CD8-positive, alpha-beta memory T cell (primary cell): ENCODE data around the gene SAMSN1. TPM values are rescaled to one million over a fixed set of nuclear protein-coding genes. Genes with fewer than 3 reads are reported as not detected.
"Not testable (repeated sequence)": the region's sequence is repeated elsewhere in the genome, so short reads cannot be mapped to it uniquely, and the experiment has no call there.

Experiments
- CTCF ChIA-PET: fragments of 350-600 bp; sonication (Branson Sonifier 250); formaldehyde crosslinking; loops from one replicate; lab custom pipeline; 2021; ENCODE audit warnings: antibody characterized with exemption; lab: Charles Lee
- POLR2A ChIA-PET: fragments of 350-600 bp; sonication (Branson Sonifier 250); formaldehyde crosslinking; loops from one replicate; lab custom pipeline; 2021; ENCODE audit warnings: antibody characterized with exemption; lab: Charles Lee
- DNase-seq, 5 donors: peaks; one replicate each; pipeline versions ENCODE4 v3.0.0 to v3.0.0-alpha.2; 2020 to 2022; ENCODE audit warnings: mixed read lengths in 1 of 5
- H3K27ac ChIP-seq: one replicate; pipeline ENCODE4 v1.7.0; 2013; ENCODE audit warnings: low read depth, mild to moderate bottlenecking, low read length, moderate library complexity
- H3K27me3 ChIP-seq: 2 replicates; pipeline ENCODE4 v1.7.0; 2013; ENCODE audit warnings: low read length, mild to moderate bottlenecking; ENCODE audit not compliant: insufficient read depth, poor library complexity, severe bottlenecking
- H3K36me3 ChIP-seq: 2 replicates; pipeline ENCODE4 v1.7.0; 2013; ENCODE audit warnings: mild to moderate bottlenecking, low read length, moderate library complexity; ENCODE audit not compliant: insufficient read depth
- H3K4me1 ChIP-seq: 2 replicates; pipeline ENCODE4 v1.7.0; 2013; ENCODE audit warnings: mild to moderate bottlenecking, low read length, moderate library complexity; ENCODE audit not compliant: insufficient read depth
- H3K4me3 ChIP-seq: 2 replicates; pipeline ENCODE4 v1.7.0; 2013; ENCODE audit warnings: mild to moderate bottlenecking, low read length
- H3K9me3 ChIP-seq: 2 replicates; pipeline ENCODE4 v1.7.0; 2013; ENCODE audit warnings: mild to moderate bottlenecking, low read length
- H3K27ac Mint-ChIP-seq, 8 donors: one replicate each; pipeline ENCODE4 v1.8.0; 2020 to 2021; ENCODE audit warnings: mixed read lengths in 8 of 8, mild to moderate bottlenecking in 6 of 8, inconsistent platforms in 3 of 8, moderate library complexity in 3 of 8
- H3K27me3 Mint-ChIP-seq, 2 donors: one replicate each; pipeline ENCODE4 v1.8.0; 2020 to 2021; ENCODE audit warnings: mixed read lengths in 2 of 2, mild to moderate bottlenecking in 1 of 2, moderate library complexity in 1 of 2
- H3K36me3 Mint-ChIP-seq, 3 donors: one replicate each; pipeline ENCODE4 v1.8.0; 2020 to 2021; ENCODE audit warnings: mixed read lengths in 3 of 3, inconsistent platforms in 1 of 3, mild to moderate bottlenecking in 1 of 3
- H3K4me1 Mint-ChIP-seq, 3 donors: one replicate each; pipeline ENCODE4 v1.8.0; 2020 to 2021; ENCODE audit warnings: mixed read lengths in 3 of 3, inconsistent platforms in 1 of 3, mild to moderate bottlenecking in 1 of 3
- H3K4me3 Mint-ChIP-seq, 7 donors: one replicate each; pipeline ENCODE4 v1.8.0; 2020 to 2021; ENCODE audit warnings: mixed read lengths in 7 of 7, mild to moderate bottlenecking in 6 of 7, moderate library complexity in 4 of 7, inconsistent platforms in 2 of 7
- H3K9me3 Mint-ChIP-seq, 5 donors: one replicate each; pipeline ENCODE4 v1.8.0; 2020 to 2022; ENCODE audit warnings: mixed read lengths in 5 of 5, mild to moderate bottlenecking in 3 of 5, moderate library complexity in 2 of 5, inconsistent platforms in 1 of 5
- polyA plus RNA-seq: library from polyadenylated mRNA; unstranded; fragments of 300-500 nt; fragmentation: Illumina TruSeq; gene quantifications from one replicate; pipeline ENCODE4 v1.2.3, GENCODE V29; 2021
- total RNA-seq, 2 experiments: library from RNA; stranded (reverse); gene quantifications; one replicate each; pipeline ENCODE4 v1.2.3, GENCODE V29; 2021

SAMSN1 gene
- total and polyA plus RNA-seq, 3 experiments from 2014 or later: 34.1 to 83.2 (median 82.6) TPM

- Mint-ChIP-seq H3K9me3 (no peaks in the 10 kb centered on the region), H3K4me3 (peak overlapping the region in 2 of 7 donors; percentile 5 to 26), H3K4me1 (peaks cover 46 to 54% (median 54%) of the 10 kb centered on the region in 3 donors), H3K27me3 (no peaks in the 10 kb centered on the region), H3K27ac (peak overlapping the region in 7 of 8 donors; percentile 18 to 72 (median 51)), H3K36me3 (peaks cover 0 to 16% (median 0%) of the 10 kb centered on the region in 3 donors)
- Histone ChIP-seq H3K36me3 (no peaks in the 10 kb centered on the region), H3K4me3 (no peak overlapping the region), H3K27ac (no peak overlapping the region), H3K27me3 (no peaks in the 10 kb centered on the region), H3K9me3 (no peaks in the 10 kb centered on the region), H3K4me1 (peaks cover 33% of the 10 kb centered on the region)
- no peak for DNase-seq
- ChIA-PET CTCF (no interaction called here), POLR2A (no interaction called here)
Observed at GRCh38 chr21:14548779-14549178, 2.7 kb upstream of the SAMSN1 start.

- Mint-ChIP-seq H3K27ac (peak overlapping the region; percentile 29 to 80 (median 58)), H3K4me1 (peaks cover 52 to 62% (median 60%) of the 10 kb centered on the region in 3 donors), H3K27me3 (no peaks in the 10 kb centered on the region), H3K9me3 (no peaks in the 10 kb centered on the region), H3K4me3 (peak overlapping the region; percentile 14 to 71 (median 37)), H3K36me3 (peaks cover 0 to 18% (median 0%) of the 10 kb centered on the region in 3 donors)
- CTCF ChIA-PET: interaction anchor here (1.0 kb wide), 1 partner anchor 190 kb away, joined by 3 read pairs; no protein-coding TSS in a partner anchor
- Histone ChIP-seq H3K36me3 (no peaks in the 10 kb centered on the region), H3K27ac (no peak overlapping the region), H3K4me1 (peaks cover 36% of the 10 kb centered on the region), H3K9me3 (no peaks in the 10 kb centered on the region), H3K4me3 (no peak overlapping the region), H3K27me3 (no peaks in the 10 kb centered on the region)
- POLR2A ChIA-PET: interaction anchor here (1.4 kb wide), 1 partner anchor 128 kb away, joined by 3 read pairs; no protein-coding TSS in a partner anchor
- no peak for DNase-seq
Observed at GRCh38 chr21:14547834-14548513, 1.9 kb upstream of the SAMSN1 start.

GRCh38 chr21:14546719-14547118 is 604 bp upstream of the SAMSN1 start:
- ChIA-PET CTCF (interaction anchor here (1.0 kb wide), 1 partner anchor 191 kb away, joined by 3 read pairs; no protein-coding TSS in a partner anchor), POLR2A (interaction anchor here (1.4 kb wide), 1 partner anchor 129 kb away, joined by 3 read pairs; no protein-coding TSS in a partner anchor)
- H3K36me3 Mint-ChIP-seq: peaks cover 0 to 25% (median 0%) of the 10 kb centered on the region in 3 donors
- H3K27ac ChIP-seq, H3K9me3 Mint-ChIP-seq, DNase-seq, H3K27me3 Mint-ChIP-seq, H3K27me3 ChIP-seq, H3K36me3 ChIP-seq, H3K4me3 Mint-ChIP-seq, H3K9me3 ChIP-seq, H3K4me3 ChIP-seq: not testable (repeated sequence)
- peaks cover 60 to 75% (median 70%) of the 10 kb centered on the region in 3 donors for H3K4me1 Mint-ChIP-seq
- H3K4me1 ChIP-seq: peaks cover 42% of the 10 kb centered on the region
- H3K27ac Mint-ChIP-seq: peak overlapping the region in 2 of 8 donors; percentile 82 to 84

- Histone ChIP-seq H3K4me1 (peaks cover 26% of the 10 kb centered on the region), H3K27me3 (no peaks in the 10 kb centered on the region), H3K36me3 (no peaks in the 10 kb centered on the region), H3K4me3 (peak overlapping the region; percentile 58), H3K27ac (peak overlapping the region; percentile 48), H3K9me3 (no peaks in the 10 kb centered on the region)
- ChIA-PET POLR2A (no interaction called here), CTCF (no interaction called here)
- Mint-ChIP-seq H3K36me3 (peaks cover 4 to 40% (median 4%) of the 10 kb centered on the region in 3 donors), H3K4me3 (peak overlapping the region; percentile 85 to 94 (median 91)), H3K9me3 (no peaks in the 10 kb centered on the region), H3K4me1 (peaks cover 59 to 77% (median 71%) of the 10 kb centered on the region in 3 donors), H3K27ac (peak overlapping the region; percentile 74 to 94 (median 88)), H3K27me3 (no peaks in the 10 kb centered on the region)
- no peak for DNase-seq
Observed at GRCh38 chr21:14543983-14544382, 2.1 kb downstream of the SAMSN1 start.

- CTCF ChIA-PET: no interaction called here
- Histone ChIP-seq H3K9me3 (no peaks in the 10 kb centered on the region), H3K4me3 (peak overlapping the region; percentile 30), H3K27me3 (no peaks in the 10 kb centered on the region), H3K27ac (peak overlapping the region; percentile 48), H3K36me3 (no peaks in the 10 kb centered on the region), H3K4me1 (peaks cover 24% of the 10 kb centered on the region)
- Mint-ChIP-seq H3K36me3 (peaks cover 4 to 40% (median 4%) of the 10 kb centered on the region in 3 donors), H3K4me3 (peak overlapping the region; percentile 33 to 96 (median 87)), H3K4me1 (peaks cover 59 to 77% (median 71%) of the 10 kb centered on the region in 3 donors), H3K27ac (peak overlapping the region; percentile 80 to 98 (median 90)), H3K9me3 (no peaks in the 10 kb centered on the region), H3K27me3 (no peaks in the 10 kb centered on the region)
- no peak for DNase-seq
- POLR2A ChIA-PET: interaction anchor here (1.2 to 1.5 kb wide), 2 partner anchors 10 to 18 kb away, joined by 3 to 6 read pairs; no protein-coding TSS in a partner anchor
Observed at GRCh38 chr21:14542638-14543037, 3.5 kb downstream of the SAMSN1 start.

- Mint-ChIP-seq H3K4me3 (peak overlapping the region; percentile 81 to 96 (median 92)), H3K27me3 (peaks cover 0 to 1% of the 10 kb centered on the region in 2 donors), H3K4me1 (peaks cover 60 to 78% (median 71%) of the 10 kb centered on the region in 3 donors), H3K9me3 (no peaks in the 10 kb centered on the region), H3K27ac (peak overlapping the region; percentile 82 to 99 (median 94)), H3K36me3 (peaks cover 4 to 42% (median 7%) of the 10 kb centered on the region in 3 donors)
- H3K9me3 ChIP-seq: no peaks in the 10 kb centered on the region
- H3K27ac ChIP-seq: peak overlapping the region; percentile 72
- no peaks in the 10 kb centered on the region for H3K36me3 ChIP-seq
- no peaks in the 10 kb centered on the region for H3K27me3 ChIP-seq
- CTCF ChIA-PET: interaction anchor here (1.0 kb wide), 1 partner anchor 10 kb away, joined by 3 read pairs; no protein-coding TSS in a partner anchor
- H3K4me3 ChIP-seq: peak overlapping the region; percentile 65
- peak in 2 of 5 donors; percentile 46 to 47 for DNase-seq
- peaks cover 20% of the 10 kb centered on the region for H3K4me1 ChIP-seq
- POLR2A ChIA-PET: interaction anchor here (0.6 to 1.5 kb wide), 7 partner anchors 8 to 96 kb away, joined by 3 to 6 read pairs (median 3); no protein-coding TSS in a partner anchor
Observed at GRCh38 chr21:14541841-14542490, 4.1 kb downstream of the SAMSN1 start.

- Mint-ChIP-seq H3K4me3 (peak overlapping the region in 2 of 7 donors; percentile 19 to 79), H3K27me3 (peaks cover 0 to 1% of the 10 kb centered on the region in 2 donors), H3K36me3 (peaks cover 8 to 48% (median 10%) of the 10 kb centered on the region in 3 donors), H3K9me3 (peaks cover 0 to 2% (median 0%) of the 10 kb centered on the region in 5 donors), H3K27ac (peak overlapping the region in 3 of 8 donors; percentile 4 to 88 (median 48)), H3K4me1 (peaks cover 73 to 98% (median 93%) of the 10 kb centered on the region in 3 donors)
- no peak overlapping the region for H3K4me3 ChIP-seq
- ChIA-PET CTCF (no interaction called here), POLR2A (no interaction called here)
- no peaks in the 10 kb centered on the region for H3K27me3 ChIP-seq
- H3K9me3 ChIP-seq: no peaks in the 10 kb centered on the region
- no peak for DNase-seq
- H3K36me3 ChIP-seq: no peaks in the 10 kb centered on the region
- H3K4me1 ChIP-seq: peaks cover 33% of the 10 kb centered on the region
- H3K27ac ChIP-seq: no peak overlapping the region
Observed at GRCh38 chr21:14538483-14538882, 7.6 kb downstream of the SAMSN1 start.
